Stimulated activated naive CD8-positive, alpha-beta T cell treated with anti-CD3 and anti-CD28 coated beads, Interleukin-15, amount 100 ng/mL, for 72 hours (primary cell): ENCODE results near the gene LIPC.

Experiments used
- ATAC-seq: fragments of 150-1000 bp; cut with Tn5 transposase; 2 replicates; pipeline ENCODE4 v1.10.0; 2021; ENCODE audit warnings: mild to moderate bottlenecking, moderate library complexity
- DNase-seq, 2 donors: peaks; one replicate each; pipeline ENCODE4 v3.0.0; 2021 to 2022
- H3K27ac Mint-ChIP-seq, 2 donors: one replicate each; pipeline ENCODE4 v1.8.0; 2022; ENCODE audit warnings: mild to moderate bottlenecking in 2 of 2, mixed read lengths in 2 of 2, moderate library complexity in 2 of 2
- H3K27me3 Mint-ChIP-seq: one replicate; pipeline ENCODE4 v1.8.0; 2022; ENCODE audit warnings: mixed read lengths
- H3K4me1 Mint-ChIP-seq: one replicate; pipeline ENCODE4 v1.8.0; 2022; ENCODE audit warnings: mild to moderate bottlenecking, mixed read lengths
- H3K4me3 Mint-ChIP-seq, 2 donors: one replicate each; pipeline ENCODE4 v1.8.0; 2022; ENCODE audit warnings: mild to moderate bottlenecking in 2 of 2, mixed read lengths in 2 of 2, moderate library complexity in 1 of 2
- H3K9me3 Mint-ChIP-seq, 2 donors: one replicate each; pipeline ENCODE4 v1.8.0; 2022; ENCODE audit warnings: mixed read lengths in 2 of 2

LIPC gene

GRCh38 chr15:58541410-58542087 is 109.8 kb downstream of the LIPC start:
- Mint-ChIP-seq H3K9me3 (no peaks in the 10 kb centered on the region), H3K4me1 (peaks cover 16% of the 10 kb centered on the region), H3K4me3 (no peak overlapping the region), H3K27ac (no peak overlapping the region), H3K27me3 (no peaks in the 10 kb centered on the region)
- ATAC-seq, result no peak
- DNase-seq, result no peak

DNA sequence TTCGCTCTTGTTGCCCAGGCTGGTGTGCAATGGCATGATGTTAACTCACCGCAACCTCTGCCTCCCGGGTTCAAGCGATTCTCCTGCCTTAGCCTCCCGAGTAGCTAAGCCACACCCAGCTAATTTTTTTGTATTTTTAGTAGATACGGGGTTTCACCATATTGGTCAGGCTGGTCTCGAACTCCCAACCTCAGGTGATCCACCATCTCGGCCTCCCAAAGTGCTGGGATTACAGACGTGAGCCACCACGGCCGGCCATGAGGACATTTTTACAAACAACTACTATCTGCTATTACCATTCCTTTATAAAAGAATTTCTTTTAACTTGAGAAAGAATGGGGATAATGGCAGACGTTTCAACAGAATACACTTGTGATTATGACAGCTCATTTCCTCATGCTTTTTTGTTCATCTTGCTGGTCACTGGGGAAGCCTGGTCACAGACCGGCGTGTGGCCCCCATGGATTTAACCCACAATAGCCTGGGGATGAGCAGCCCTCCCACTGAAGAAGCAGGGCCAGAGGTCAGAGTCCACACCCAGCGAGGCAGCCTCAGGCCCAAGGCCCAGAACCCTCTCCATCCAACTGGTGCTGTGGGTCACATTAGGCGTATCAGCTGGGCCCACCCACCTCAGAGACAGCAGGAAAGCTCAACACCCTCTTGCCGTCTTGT is 112.0 kb downstream of the LIPC start:
- no peak overlapping the region for H3K27ac Mint-ChIP-seq
- no peak for DNase-seq
- H3K9me3 Mint-ChIP-seq, result no peaks in the 10 kb centered on the region
- H3K4me3 Mint-ChIP-seq, result no peak overlapping the region
- no peaks in the 10 kb centered on the region for H3K27me3 Mint-ChIP-seq
- no peak for ATAC-seq
- peaks cover 16% of the 10 kb centered on the region for H3K4me1 Mint-ChIP-seq

DNA sequence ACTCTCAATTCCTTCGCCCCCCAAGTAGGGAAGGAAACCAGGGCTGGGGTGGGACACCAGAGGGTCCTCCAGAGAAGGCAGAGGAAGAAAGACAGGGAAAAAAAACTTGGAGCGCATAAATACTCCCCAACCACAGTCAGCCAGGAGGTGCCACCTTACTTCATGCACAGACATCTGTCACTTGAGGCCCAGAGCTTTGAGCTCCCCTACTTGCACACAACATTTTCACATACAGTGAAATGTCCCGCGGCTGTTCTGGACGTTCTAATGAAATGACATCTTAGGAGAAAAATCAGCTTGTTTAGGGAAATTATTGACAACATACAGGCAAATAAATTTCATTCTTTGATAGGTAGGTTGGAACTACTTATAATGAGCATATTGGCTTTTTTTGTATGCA is 113.0 kb downstream of the LIPC start:
- no peak overlapping the region for H3K4me3 Mint-ChIP-seq
- peak overlapping the region in 1 of 2 donors; percentile 73 for H3K27ac Mint-ChIP-seq
- no peak for ATAC-seq
- peaks cover 16% of the 10 kb centered on the region for H3K4me1 Mint-ChIP-seq
- no peaks in the 10 kb centered on the region for H3K9me3 Mint-ChIP-seq
- H3K27me3 Mint-ChIP-seq, result no peaks in the 10 kb centered on the region
- no peak for DNase-seq

GRCh38 chr15:58545307-58546065 is 113.7 kb downstream of the LIPC start:
- H3K27me3 Mint-ChIP-seq, result no peaks in the 10 kb centered on the region
- ATAC-seq (peak; percentile 99), DNase-seq (peak; percentile 55 to 84)
- H3K9me3 Mint-ChIP-seq, result no peaks in the 10 kb centered on the region
- peaks cover 16% of the 10 kb centered on the region for H3K4me1 Mint-ChIP-seq
- H3K27ac Mint-ChIP-seq, result peak overlapping the region; percentile 74 to 83
- peak overlapping the region; percentile 27 to 43 for H3K4me3 Mint-ChIP-seq

GRCh38 chr15:58546066-58546591 is 114.3 kb downstream of the LIPC start:
- Mint-ChIP-seq H3K4me3 (peak overlapping the region in 1 of 2 donors; percentile 43), H3K4me1 (peaks cover 21% of the 10 kb centered on the region), H3K27ac (peak overlapping the region in 1 of 2 donors; percentile 74), H3K27me3 (no peaks in the 10 kb centered on the region), H3K9me3 (no peaks in the 10 kb centered on the region)
- ATAC-seq (no peak), DNase-seq (no peak)

GRCh38 chr15:58546635-58547627 is 115.1 kb downstream of the LIPC start:
- no peak for ATAC-seq
- DNase-seq, result no peak
- Mint-ChIP-seq H3K4me3 (no peak overlapping the region), H3K9me3 (no peaks in the 10 kb centered on the region), H3K27me3 (no peaks in the 10 kb centered on the region), H3K27ac (no peak overlapping the region), H3K4me1 (peaks cover 29% of the 10 kb centered on the region)

GRCh38 chr15:58547628-58548307 is 116.0 kb downstream of the LIPC start:
- no peak overlapping the region for H3K4me3 Mint-ChIP-seq
- no peak for ATAC-seq
- H3K4me1 Mint-ChIP-seq, result peaks cover 37% of the 10 kb centered on the region
- H3K27me3 Mint-ChIP-seq, result no peaks in the 10 kb centered on the region
- no peaks in the 10 kb centered on the region for H3K9me3 Mint-ChIP-seq
- peak overlapping the region in 1 of 2 donors; percentile 69 for H3K27ac Mint-ChIP-seq
- no peak for DNase-seq

DNA sequence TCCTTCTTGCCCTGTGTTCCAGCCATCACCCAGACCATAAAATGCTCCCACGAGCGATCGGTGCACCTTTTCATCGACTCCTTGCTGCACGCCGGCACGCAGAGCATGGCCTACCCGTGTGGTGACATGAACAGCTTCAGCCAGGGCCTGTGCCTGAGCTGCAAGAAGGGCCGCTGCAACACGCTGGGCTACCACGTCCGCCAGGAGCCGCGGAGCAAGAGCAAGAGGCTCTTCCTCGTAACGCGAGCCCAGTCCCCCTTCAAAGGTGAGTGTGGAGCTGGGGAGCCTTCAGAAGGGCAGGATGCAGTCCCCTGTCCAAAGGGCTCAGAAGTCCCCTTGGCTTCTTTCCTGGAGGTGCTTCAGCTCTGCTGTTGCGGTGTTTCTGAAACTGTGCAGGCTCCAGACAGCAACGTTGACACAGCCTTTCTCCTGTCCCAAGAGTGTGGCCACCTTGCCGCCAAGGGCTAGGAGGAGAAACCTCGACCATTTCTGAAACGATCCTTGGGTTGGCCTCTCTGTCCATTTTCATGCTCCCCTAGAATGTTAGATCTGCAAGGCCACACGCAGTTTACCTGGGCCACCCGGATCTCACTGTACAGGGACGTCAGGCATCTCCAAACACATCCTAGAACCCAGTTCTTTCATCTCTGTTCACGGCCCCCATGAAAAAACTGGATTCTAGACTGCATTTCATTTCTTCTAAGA is 116.7 kb downstream of the LIPC start:
- H3K9me3 Mint-ChIP-seq, result no peaks in the 10 kb centered on the region
- no peaks in the 10 kb centered on the region for H3K27me3 Mint-ChIP-seq
- DNase-seq (no peak), ATAC-seq (no peak)
- H3K4me3 Mint-ChIP-seq, result no peak overlapping the region
- H3K4me1 Mint-ChIP-seq, result peaks cover 44% of the 10 kb centered on the region
- H3K27ac Mint-ChIP-seq, result peak overlapping the region in 1 of 2 donors; percentile 69

DNA sequence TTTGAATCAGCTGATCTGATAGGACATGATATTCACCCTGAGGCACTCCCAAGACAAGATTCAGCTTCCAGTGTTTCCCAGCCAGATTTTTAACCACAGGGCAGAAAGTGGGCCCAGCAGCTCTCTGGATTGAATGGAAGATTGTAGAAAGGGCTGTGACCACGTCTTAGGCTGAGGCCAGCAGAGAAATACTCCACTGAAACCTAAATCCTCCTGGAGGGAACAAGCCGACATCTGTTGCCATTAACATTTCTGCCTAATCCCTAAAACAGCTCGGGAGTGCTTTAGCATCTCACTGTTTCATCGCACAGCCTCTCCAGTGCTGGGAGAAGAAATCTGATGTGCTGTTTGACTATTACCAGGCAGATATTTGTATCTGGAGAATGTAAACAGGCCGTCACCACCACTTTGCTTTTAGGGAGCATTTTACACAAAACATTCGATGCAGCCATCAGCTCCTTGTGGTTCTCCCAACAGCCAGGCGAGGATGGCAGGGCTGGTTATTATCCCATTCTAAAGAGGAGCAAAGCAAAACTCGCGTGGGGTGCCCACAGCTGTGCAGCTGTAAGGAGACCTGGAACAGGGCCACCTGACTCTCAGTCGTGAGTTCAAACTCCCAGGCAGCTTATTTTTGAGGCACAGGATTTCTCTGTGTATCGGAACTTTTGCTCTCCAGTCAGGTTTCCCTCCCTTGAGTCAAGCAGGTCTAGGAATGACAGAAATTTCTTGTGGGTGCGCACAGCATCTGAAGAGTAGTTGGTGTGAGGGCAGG is 117.4 kb downstream of the LIPC start:
- H3K9me3 Mint-ChIP-seq, result no peaks in the 10 kb centered on the region
- H3K27me3 Mint-ChIP-seq, result no peaks in the 10 kb centered on the region
- no peak overlapping the region for H3K27ac Mint-ChIP-seq
- H3K4me1 Mint-ChIP-seq, result peaks cover 49% of the 10 kb centered on the region
- DNase-seq (no peak), ATAC-seq (no peak)
- no peak overlapping the region for H3K4me3 Mint-ChIP-seq

DNA sequence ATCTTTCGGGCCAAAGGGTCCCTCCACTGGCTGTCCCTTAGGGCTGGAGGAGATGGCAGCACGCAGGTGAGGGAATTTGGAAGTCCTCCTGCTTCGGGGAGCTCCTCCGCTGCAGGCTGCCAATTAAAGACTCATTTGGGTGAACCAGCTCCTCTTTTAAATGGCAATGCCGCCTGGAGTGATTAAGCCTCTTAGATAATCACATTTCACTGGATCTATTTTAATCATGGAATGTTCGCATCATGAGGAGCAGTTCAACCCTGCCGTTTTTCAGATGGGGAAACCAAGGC is 117.9 kb downstream of the LIPC start:
- Mint-ChIP-seq H3K27ac (no peak overlapping the region), H3K4me1 (peaks cover 47% of the 10 kb centered on the region), H3K4me3 (no peak overlapping the region), H3K9me3 (no peaks in the 10 kb centered on the region), H3K27me3 (peaks cover under 1% of the 10 kb centered on the region)
- DNase-seq (no peak), ATAC-seq (no peak)

DNA sequence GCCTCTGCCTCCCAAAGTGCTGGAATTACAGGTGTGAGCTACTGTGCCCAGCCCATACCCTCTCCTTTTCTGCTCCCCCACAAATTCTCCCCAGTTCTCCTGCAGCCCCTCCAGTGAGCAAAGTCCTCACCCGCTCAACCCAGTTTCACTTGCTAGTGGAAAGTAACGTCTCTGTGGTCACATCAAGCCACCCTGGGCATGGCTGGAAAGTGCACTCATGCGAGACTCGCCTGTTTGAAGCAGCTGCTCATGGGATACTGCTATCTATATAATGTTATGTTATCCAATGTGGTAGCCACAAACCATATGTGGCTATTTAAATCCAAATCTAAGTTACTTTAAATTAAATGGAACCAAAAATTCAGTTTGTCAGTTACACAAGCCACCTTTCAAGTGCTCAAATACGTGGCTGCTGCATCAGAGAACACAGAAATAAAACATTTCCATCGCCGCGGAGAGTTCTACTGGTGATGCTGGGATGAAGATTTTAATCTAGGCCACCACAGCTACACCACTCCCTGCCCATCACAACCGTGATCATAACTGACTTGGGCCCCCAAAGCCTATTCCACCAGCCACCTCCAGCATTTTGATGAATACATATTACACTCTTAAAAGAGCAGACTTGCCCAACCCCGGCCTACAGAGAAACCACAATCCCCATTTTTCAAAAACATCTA is 119.4 kb downstream of the LIPC start:
- H3K4me1 Mint-ChIP-seq, result peaks cover 33% of the 10 kb centered on the region
- peaks cover 12% of the 10 kb centered on the region for H3K27me3 Mint-ChIP-seq
- H3K9me3 Mint-ChIP-seq, result no peaks in the 10 kb centered on the region
- ATAC-seq, result peak; percentile 79
- H3K4me3 Mint-ChIP-seq, result peak overlapping the region; percentile 3 to 38
- peak overlapping the region in 1 of 2 donors; percentile 92 for H3K27ac Mint-ChIP-seq
- peak in 1 of 2 donors; percentile 29 for DNase-seq

DNA sequence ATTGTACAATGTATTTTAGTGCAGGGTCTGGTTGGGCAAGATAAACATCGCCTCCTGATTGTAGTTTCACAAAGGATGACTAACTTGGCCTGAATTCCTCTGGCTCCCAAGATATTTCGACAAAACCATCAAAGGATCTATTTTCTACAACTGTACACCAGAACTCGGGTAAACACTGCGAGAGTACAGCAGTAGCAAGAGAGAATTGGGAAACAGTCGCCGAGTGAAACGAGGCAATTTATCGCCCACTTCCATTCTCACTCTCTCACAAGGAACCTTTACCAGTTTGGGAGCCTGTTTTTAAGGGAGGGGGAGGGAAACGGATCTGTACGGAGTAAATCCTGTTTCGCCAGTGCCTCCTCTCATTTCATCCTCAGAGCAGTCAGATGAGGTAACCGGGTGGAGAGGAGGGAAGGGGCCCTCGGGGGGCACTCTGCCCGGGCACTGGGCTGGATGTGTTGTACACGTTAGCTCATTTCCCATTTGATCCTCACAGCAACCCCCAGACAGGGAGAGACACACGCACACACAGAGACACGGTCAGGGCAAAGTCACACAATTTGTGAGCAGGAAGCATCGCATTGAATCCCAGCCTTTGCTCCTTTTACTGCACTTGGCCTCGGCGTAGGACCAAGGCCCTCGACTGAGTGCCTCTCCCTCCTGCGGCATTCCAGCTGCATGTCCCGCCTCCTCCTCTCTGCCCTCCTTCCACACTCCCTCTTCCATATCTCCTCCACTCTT is 120.1 kb downstream of the LIPC start:
- no peak overlapping the region for H3K4me3 Mint-ChIP-seq
- H3K4me1 Mint-ChIP-seq, result peaks cover 33% of the 10 kb centered on the region
- DNase-seq, result no peak
- no peaks in the 10 kb centered on the region for H3K9me3 Mint-ChIP-seq
- no peak for ATAC-seq
- peak overlapping the region; percentile 76 to 92 for H3K27ac Mint-ChIP-seq
- peaks cover 12% of the 10 kb centered on the region for H3K27me3 Mint-ChIP-seq
